OCI-LY3 (cell line): ENCODE data around the gene EYA2.

Experiments used
- H2AFZ ChIP-seq: fragments of 200-600, 300-600 bp; shearing (Covaris generic); 2 replicates; pipeline ENCODE4 v1.6.0; 2014; ENCODE audit warnings: antibody characterized with exemption, low read depth, low read length
- H3K27ac ChIP-seq: fragments of 200-600, 300-600 bp; sonication (generic); 2 replicates; pipeline ENCODE4 v1.5.1; 2014; ENCODE audit warnings: mild to moderate bottlenecking, low read length, moderate library complexity, mixed read lengths
- H3K27me3 ChIP-seq: fragments of 200-600, 300-600 bp; sonication (generic); 2 replicates; pipeline ENCODE4 v1.6.1; 2014; ENCODE audit warnings: low read depth, low read length, mixed read lengths
- H3K36me3 ChIP-seq: fragments of 200-600, 300-600 bp; sonication (generic); replicated peaks from 2 replicates; pipeline ENCODE3; 2014; ENCODE audit warnings: low read depth, low read length, mixed read lengths
- H3K4me1 ChIP-seq: fragments of 300-600, 200-600 bp; sonication (generic); 2 replicates; pipeline ENCODE4 v1.6.1; 2014; ENCODE audit warnings: low read length, mixed read lengths
- H3K4me2 ChIP-seq: fragments of 200-600, 300-600 bp; sonication (generic); 2 replicates; pipeline ENCODE4 v1.6.1; 2014; ENCODE audit warnings: low read length, mixed read lengths
- H3K4me3 ChIP-seq: fragments of 300-600, 200-600 bp; sonication (generic); 2 replicates; pipeline ENCODE4 v1.5.1; 2014; ENCODE audit warnings: antibody characterized with exemption, mild to moderate bottlenecking, low read length, moderate library complexity
- H3K79me2 ChIP-seq: fragments of 300-600, 200-600 bp; shearing (Covaris generic); 2 replicates; pipeline ENCODE4 v1.6.1; 2014; ENCODE audit warnings: mild to moderate bottlenecking, low read length, mixed read lengths
- H3K9ac ChIP-seq: fragments of 300-600, 200-600 bp; shearing (Covaris generic); 2 replicates; pipeline ENCODE4 v1.6.0; 2014; ENCODE audit warnings: mild to moderate bottlenecking, low read length, moderate library complexity
- H3K9me3 ChIP-seq: fragments of 200-600, 300-600 bp; shearing (Covaris generic); 2 replicates; pipeline ENCODE4 v1.6.1; 2014; ENCODE audit warnings: low read length, mixed read lengths; ENCODE audit not compliant: insufficient read depth
- H4K20me1 ChIP-seq: fragments of 200-600, 300-600 bp; sonication (generic); 2 replicates; pipeline ENCODE4 v1.6.1; 2016; ENCODE audit warnings: low read length, mixed read lengths; ENCODE audit not compliant: insufficient read depth
- EZH2phosphoT487 ChIP-seq: fragments of 200-600 bp; shearing (Covaris generic); IDR thresholded peaks from 2 replicates; pipeline ENCODE4 v1.6.1; 2018; ENCODE audit warnings: antibody characterized with exemption, mixed run types, low read depth
- TF ChIP-seq, protein P1 (sequence below): fragments of 200-600, 300-600 bp; sonication (generic); IDR thresholded peaks from 2 replicates; pipeline ENCODE4 v1.5.1; 2014; ENCODE audit warnings: antibody characterized with exemption, low read length, low read depth

Gene EYA2

GRCh38 chr20:47141350-47141921, 246.8 kb downstream of the EYA2 start:
- Histone ChIP-seq H4K20me1 (no peaks in the 10 kb centered on the region), H2AFZ (no peak overlapping the region), H3K4me1 (no peaks in the 10 kb centered on the region), H3K36me3 (no peaks in the 10 kb centered on the region), H3K4me3 (no peak overlapping the region), H3K4me2 (no peak overlapping the region), H3K79me2 (no peaks in the 10 kb centered on the region), H3K9ac (no peak overlapping the region), H3K27ac (no peak overlapping the region), H3K9me3 (no peaks in the 10 kb centered on the region), H3K27me3 (peaks cover 11% of the 10 kb centered on the region; the same call in 1 of the 2 replicates)
- TF ChIP-seq, protein P1, sequence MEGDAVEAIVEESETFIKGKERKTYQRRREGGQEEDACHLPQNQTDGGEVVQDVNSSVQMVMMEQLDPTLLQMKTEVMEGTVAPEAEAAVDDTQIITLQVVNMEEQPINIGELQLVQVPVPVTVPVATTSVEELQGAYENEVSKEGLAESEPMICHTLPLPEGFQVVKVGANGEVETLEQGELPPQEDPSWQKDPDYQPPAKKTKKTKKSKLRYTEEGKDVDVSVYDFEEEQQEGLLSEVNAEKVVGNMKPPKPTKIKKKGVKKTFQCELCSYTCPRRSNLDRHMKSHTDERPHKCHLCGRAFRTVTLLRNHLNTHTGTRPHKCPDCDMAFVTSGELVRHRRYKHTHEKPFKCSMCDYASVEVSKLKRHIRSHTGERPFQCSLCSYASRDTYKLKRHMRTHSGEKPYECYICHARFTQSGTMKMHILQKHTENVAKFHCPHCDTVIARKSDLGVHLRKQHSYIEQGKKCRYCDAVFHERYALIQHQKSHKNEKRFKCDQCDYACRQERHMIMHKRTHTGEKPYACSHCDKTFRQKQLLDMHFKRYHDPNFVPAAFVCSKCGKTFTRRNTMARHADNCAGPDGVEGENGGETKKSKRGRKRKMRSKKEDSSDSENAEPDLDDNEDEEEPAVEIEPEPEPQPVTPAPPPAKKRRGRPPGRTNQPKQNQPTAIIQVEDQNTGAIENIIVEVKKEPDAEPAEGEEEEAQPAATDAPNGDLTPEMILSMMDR: no peak

DNA sequence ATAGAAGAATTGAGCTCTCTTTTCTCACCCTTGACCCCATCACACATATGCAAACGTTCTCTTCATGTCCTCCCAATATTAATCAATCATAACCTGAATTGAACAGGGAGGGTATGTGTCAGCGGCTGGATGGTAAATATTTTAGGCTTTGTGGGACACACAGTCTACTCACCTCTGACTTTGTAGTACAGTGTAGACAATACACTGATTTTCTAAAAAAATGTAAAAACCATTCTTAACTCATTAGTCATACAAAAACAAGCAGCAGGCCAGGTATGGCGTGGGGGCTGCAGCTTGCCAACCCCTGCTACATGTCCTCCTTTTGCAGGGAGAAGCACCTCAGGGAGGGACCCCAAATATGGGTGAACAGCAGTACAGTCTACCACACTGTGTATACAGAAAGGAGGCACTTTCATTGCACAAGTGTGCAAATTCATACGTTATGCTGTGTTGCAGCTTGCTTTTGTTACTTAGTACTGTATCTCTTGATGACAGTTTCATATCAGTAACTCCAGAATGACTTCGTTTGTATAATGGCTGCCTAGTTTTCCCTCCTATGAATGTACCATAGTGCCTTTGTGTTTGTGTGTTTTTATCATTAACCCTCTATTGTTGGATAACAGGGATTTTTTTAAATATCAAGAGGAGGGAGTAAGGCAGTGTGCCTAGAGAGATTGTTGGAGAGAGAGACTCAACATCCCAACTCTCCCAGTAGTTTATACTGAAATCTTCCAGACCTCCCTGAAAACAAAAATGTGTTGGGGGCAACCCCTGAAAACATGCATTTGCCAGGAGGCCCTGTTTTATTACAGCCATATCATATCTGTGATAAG, 247.5 kb downstream of the EYA2 start:
- Histone ChIP-seq H3K36me3 (no peaks in the 10 kb centered on the region), H2AFZ (no peak overlapping the region)

DNA sequence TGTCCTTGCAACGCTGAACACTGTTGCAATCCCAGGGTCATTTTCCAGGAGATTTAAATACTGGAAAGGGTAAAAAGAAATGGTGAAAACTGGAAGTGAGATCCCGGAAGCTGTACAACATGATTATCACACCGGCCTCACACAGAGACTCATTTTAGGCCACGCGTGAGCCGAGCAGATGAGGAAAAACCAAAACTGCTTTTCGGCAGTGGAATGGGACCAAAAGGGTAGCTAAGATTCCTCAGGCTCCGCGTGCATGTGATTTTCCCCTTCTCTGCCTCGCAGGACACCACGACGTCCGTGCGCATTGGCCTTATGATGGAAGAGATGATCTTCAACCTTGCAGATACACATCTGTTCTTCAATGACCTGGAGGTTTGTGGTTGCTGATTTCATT, 248.1 kb downstream of the EYA2 start:
- no peak overlapping the region for H2AFZ ChIP-seq
- no peaks in the 10 kb centered on the region for H4K20me1 ChIP-seq
- no peak overlapping the region for H3K27ac ChIP-seq
- H3K36me3 ChIP-seq: no peaks in the 10 kb centered on the region
- H3K79me2 ChIP-seq: no peaks in the 10 kb centered on the region
- no peak overlapping the region for H3K9ac ChIP-seq
- H3K4me2 ChIP-seq: no peak overlapping the region
- no peak for TF ChIP-seq EZH2phosphoT487
- TF ChIP-seq, protein P1: no peak
- H3K9me3 ChIP-seq: no peaks in the 10 kb centered on the region
- peaks cover 17% of the 10 kb centered on the region; the same call in 1 of the 2 replicates for H3K27me3 ChIP-seq
- H3K4me3 ChIP-seq: no peak overlapping the region
- H3K4me1 ChIP-seq: no peaks in the 10 kb centered on the region

More for the DNA sequence above, 247.5 kb downstream of the EYA2 start:
- Histone ChIP-seq H3K9ac (no peak overlapping the region), H3K9me3 (no peaks in the 10 kb centered on the region), H3K4me1 (no peaks in the 10 kb centered on the region), H3K27me3 (peaks cover 12% of the 10 kb centered on the region; the same call in 1 of the 2 replicates), H4K20me1 (no peaks in the 10 kb centered on the region), H3K27ac (no peak overlapping the region), H3K4me3 (no peak overlapping the region), H3K4me2 (no peak overlapping the region), H3K79me2 (no peaks in the 10 kb centered on the region)
- TF ChIP-seq, protein P1: no peak
- no peak for TF ChIP-seq EZH2phosphoT487

DNA sequence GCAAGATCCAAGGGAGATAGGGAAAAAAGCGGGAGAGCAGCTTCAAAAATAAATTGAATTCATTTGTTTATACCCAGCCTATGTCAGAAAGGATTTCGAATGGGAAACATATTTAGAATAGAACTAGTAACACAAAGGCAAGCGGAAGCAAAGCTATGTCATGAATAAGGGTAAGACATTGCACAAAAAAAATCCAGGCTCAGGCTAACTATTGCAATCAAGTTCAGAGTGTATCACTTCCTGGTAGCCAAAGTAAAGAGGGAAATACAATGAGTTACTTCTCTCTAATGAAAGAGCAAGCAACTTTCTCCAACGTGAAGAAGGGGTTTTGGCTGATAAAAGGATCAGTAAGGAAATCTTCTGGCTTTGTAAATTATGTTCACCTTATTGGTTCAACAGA, 249.0 kb downstream of the EYA2 start:
- no peaks in the 10 kb centered on the region for H3K36me3 ChIP-seq
- no peak for TF ChIP-seq EZH2phosphoT487
- TF ChIP-seq, protein P1: no peak

More for the DNA sequence above, 249.0 kb downstream of the EYA2 start:
- H3K27me3 ChIP-seq: peaks cover 15% of the 10 kb centered on the region; the same call in 1 of the 2 replicates
- H3K4me3 ChIP-seq: no peak overlapping the region
- H3K9me3 ChIP-seq: no peaks in the 10 kb centered on the region
- no peak overlapping the region for H3K27ac ChIP-seq
- H3K4me1 ChIP-seq: no peaks in the 10 kb centered on the region
- H3K4me2 ChIP-seq: no peak overlapping the region
- H3K79me2 ChIP-seq: no peaks in the 10 kb centered on the region
- no peak overlapping the region for H3K9ac ChIP-seq
- H4K20me1 ChIP-seq: no peaks in the 10 kb centered on the region
- no peak overlapping the region for H2AFZ ChIP-seq
